Mesangial cell (primary cell): ENCODE data around the gene KCNQ2. TPM values are rescaled to one million over a fixed set of nuclear protein-coding genes. Genes with fewer than 3 reads are reported as not detected.

Experiments
- total RNA-seq: library from RNA; depleted of rRNA; stranded (reverse); fragments of >200 nt; gene quantifications from 2 replicates; pipeline ENCODE4 v1.2.3, GENCODE V29; 2015

Gene KCNQ2
- total RNA-seq: not detected in 2 replicates

DNA sequence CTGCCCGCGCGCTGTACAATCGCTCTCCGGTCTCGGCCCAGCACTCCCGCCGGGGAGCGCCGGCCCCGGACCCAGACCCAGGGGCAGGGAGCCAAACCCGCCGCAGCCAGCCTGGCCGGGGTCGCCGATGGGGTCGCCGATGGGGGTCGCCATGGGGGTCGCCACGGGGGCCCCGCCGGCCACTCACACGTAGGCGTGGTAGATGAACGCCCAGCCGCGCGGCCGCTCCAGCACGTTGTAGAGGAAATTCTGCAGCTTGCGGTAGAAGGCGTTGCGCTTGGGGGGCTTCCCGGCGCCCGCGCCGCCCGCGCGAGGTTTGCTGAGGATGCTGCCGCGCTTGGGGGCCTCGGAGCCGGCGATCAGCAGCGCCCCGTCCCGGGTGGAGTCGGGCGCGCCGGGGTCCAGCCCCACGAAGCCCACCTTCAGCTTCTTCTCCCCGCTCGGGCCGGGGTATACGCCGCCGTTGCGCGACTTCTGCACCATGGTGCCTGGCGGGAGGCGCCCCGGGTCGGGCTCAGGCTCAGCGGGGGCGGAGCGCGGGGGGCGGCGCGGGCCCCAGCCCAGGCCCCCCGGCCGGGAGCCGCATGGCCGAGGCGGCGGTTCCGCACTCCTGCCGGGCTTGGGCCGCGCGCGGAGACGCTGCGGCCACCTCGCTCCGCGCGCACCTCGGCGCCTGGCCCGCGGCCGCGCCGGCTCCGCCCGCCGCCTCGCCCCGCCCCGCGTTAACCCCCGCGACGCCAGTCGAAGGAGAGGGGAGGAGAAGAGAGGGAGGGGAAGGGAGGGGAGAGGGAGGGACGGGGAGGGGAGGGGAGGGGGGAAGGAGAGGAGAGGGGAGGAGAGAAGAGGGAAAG lies at the start of gene KCNQ2:
KCNQ2 (minus strand) TSS at position 675 of the 851 bp plus-strand sequence; CDS start at position 483, 192 bp downstream.

DNA sequence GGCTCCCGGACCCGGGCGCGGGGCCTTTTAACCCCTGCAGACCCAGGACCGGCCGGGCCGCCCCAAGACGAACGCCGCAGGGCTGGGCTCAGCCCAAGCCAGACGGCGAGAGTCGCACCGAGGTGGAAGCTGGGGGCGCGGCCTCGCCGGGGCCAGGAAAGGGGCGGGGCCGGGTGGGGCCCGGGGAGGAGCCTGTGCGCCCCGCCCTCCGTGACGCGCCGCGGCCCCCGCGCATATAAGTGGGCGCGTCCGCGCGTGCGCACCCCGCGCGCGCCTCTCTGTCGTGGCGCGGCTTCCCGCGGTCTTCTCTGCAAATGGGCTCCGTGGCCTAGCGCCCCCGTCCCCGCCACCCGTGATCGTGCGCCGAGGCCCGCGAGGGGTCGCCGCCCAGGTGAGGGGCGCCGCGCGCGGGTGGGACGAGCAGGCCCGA lies 48.1 kb upstream of the KCNQ2 start, which contains the start of gene PPDPF:
PPDPF (plus strand) TSS at position 262 of the 430 bp plus-strand sequence. CDS start 544 bp downstream, outside the sequence.

DNA sequence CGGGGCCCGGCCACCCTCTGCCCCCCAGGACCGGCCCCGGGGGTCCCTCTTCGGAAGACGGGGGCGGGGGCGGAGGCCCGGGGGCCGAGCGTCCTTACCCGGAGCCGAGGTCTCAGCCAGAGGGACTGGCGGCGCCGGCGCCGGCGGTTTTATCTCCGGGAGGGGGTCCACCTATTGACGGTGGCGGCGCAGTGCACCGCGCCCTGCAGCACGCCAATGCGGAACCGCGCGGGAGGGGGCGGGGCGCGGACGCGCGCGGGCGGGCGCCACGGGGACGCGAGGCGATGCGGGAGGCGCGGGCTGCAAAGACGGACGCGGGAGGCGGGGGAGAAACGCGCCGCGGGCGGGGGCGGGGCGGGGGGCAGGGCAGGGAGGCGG lies 26.5 kb upstream of the KCNQ2 start, which contains the start of gene EEF1A2:
EEF1A2 (minus strand) TSS at position 124 of the 378 bp plus-strand sequence. CDS start 1,320 bp downstream, outside the sequence.

DNA sequence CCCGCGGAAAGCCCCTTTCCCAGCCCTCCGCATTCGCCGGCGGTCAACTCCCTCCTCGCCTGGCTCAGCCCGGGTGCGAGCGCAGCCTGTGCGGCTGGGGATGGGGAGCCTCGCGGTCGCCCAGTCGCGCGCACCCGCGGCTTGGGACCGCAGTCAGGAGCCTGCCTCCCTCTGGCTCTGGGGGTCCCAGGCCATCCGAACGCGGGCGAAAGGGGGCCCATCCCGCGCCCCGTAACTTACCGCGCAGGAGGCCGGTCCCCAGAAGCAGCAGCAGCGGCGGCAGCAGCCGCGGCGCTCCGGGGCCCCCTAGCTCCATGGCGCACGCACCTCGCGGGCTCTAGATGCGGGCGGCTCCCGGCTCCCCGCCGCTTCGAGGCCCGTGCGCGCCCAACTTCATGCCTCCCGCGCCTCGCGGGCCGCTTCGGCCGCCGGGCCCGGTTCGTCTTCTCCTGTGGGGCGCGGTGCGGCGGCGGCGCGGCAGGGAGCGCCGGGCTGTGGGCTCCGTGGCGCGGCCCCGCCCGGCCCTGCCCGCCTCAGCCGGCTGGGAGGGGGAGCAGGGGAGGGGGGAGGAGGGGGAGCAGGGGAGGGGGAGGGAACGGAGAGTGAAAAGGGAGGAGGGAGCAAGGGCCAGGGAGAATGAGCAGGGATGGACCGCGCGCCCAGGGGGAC lies 111.5 kb downstream of the KCNQ2 start, which contains the start of gene CHRNA4:
CHRNA4 (minus strand) TSS at position 500 of the 669 bp plus-strand sequence; CDS start at position 316, 184 bp downstream.

Other genes starting within 250 kb of the KCNQ2 start
- 2.3 and 3.8 TPM in 2 replicates for gene BIRC7, start 236.8 kb downstream of the KCNQ2 start, total RNA-seq
- 20.0 and 213 TPM in 2 replicates for gene NKAIN4, start 218.2 kb downstream of the KCNQ2 start, total RNA-seq
- 106 and 107 TPM in 2 replicates for gene ARFGAP1, start 199.8 kb downstream of the KCNQ2 start, total RNA-seq
- 0.16 TPM in 1 of 2 replicates, not detected in the other for gene COL20A1, start 179.5 kb downstream of the KCNQ2 start, total RNA-seq
- gene CHRNA4, start 111.3 kb downstream of the KCNQ2 start, total RNA-seq: not detected in 2 replicates
- 3.4 and 12.5 TPM in 2 replicates for gene EEF1A2, start 26.4 kb upstream of the KCNQ2 start, total RNA-seq
- 303 and 325 TPM in 2 replicates for gene PPDPF, start 48.1 kb upstream of the KCNQ2 start, total RNA-seq
- not detected in 2 replicates for gene PTK6, start 64.7 kb upstream of the KCNQ2 start, total RNA-seq
- not detected in 2 replicates for gene SRMS, start 75.1 kb upstream of the KCNQ2 start, total RNA-seq
- 0.16 and 1.1 TPM in 2 replicates for gene FNDC11, start 81.5 kb upstream of the KCNQ2 start, total RNA-seq
- gene HELZ2, start 101.6 kb upstream of the KCNQ2 start, total RNA-seq: 37.2 and 45.9 TPM in 2 replicates
- 12.1 and 13.1 TPM in 2 replicates for gene GMEB2, start 154.4 kb upstream of the KCNQ2 start, total RNA-seq
- 20.7 and 69.0 TPM in 2 replicates for gene STMN3, start 180.8 kb upstream of the KCNQ2 start, total RNA-seq
- 14.2 and 24.3 TPM in 2 replicates for gene RTEL1, start 185.7 kb upstream of the KCNQ2 start, total RNA-seq
- 127 and 248 TPM in 2 replicates for gene TNFRSF6B, start 224.0 kb upstream of the KCNQ2 start, total RNA-seq
- gene ARFRP1, start 235.3 kb upstream of the KCNQ2 start, total RNA-seq: 35.5 and 39.4 TPM in 2 replicates
- gene ZGPAT, start 235.4 kb upstream of the KCNQ2 start, total RNA-seq: 29.5 and 34.1 TPM in 2 replicates